GM18909 (cell line): Measurements from ENCODE around the gene RIMKLA.

ENCODE experiments used
- ATAC-seq: cut with Tn5 transposase; IDR thresholded peaks from one replicate; pipeline ENCODE4 v1.9.1; 2021; ENCODE audit warnings: mild to moderate bottlenecking; ENCODE audit not compliant: unreplicated experiment, poor library complexity

RIMKLA gene, protein sequence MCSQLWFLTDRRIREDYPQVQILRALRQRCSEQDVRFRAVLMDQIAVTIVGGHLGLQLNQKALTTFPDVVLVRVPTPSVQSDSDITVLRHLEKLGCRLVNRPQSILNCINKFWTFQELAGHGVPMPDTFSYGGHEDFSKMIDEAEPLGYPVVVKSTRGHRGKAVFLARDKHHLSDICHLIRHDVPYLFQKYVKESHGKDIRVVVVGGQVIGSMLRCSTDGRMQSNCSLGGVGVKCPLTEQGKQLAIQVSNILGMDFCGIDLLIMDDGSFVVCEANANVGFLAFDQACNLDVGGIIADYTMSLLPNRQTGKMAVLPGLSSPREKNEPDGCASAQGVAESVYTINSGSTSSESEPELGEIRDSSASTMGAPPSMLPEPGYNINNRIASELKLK

DNA sequence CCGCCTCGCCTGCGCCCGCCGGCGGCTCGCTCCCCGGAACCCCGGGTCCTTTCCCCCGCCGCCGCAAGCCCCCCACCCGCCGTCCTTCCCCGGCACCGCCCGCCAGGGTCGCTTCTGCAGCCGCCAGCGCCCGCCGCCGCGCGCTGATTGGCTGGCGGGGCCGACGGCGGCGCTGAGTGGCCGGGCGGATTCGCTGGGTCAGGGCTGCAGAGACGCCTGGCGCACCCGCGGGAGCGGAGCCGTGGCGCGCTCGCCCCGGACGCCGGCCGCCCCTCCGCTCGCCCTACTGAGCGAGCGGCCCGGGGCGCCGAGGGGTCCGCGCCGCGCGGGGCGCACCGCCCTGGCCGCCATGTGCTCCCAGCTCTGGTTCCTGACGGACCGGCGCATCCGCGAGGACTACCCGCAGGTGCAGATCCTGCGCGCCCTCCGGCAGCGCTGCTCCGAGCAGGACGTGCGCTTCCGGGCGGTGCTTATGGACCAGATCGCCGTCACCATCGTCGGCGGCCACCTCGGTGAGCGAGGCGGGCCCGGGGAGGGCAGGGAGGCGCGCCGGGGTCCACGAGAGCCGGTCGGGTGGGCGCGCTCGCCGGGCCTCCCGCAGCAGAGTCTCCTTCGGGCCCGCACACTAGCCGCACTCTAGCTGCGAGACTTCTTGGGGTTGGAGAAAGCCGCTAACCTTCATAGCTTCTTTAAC, at the start of gene RIMKLA:
Gene RIMKLA, plus strand, starts transcription at position 207 of the 694 bp plus-strand sequence. Its CDS starts 143 bp downstream, at position 350.
- ATAC-seq: peak; percentile 81

DNA sequence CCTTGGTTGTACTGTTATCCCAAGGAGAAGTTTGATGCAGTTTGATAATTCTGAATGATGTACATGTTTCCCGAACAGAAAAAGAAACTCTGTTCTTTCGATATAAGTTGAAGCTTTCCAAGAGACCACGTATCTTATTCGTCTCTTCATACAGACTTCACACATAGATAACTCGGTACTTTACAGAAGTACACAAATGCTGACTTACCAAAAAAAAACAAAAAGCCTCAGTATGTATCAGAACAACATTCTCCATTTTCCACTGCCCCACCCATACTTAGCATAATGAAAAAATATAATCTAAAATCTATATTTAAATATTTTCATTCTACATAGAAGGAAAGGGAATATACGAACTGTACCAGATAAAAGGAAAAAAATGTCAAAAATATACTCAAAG, 47.7 kb upstream of the RIMKLA start:
- no peak for ATAC-seq

DNA sequence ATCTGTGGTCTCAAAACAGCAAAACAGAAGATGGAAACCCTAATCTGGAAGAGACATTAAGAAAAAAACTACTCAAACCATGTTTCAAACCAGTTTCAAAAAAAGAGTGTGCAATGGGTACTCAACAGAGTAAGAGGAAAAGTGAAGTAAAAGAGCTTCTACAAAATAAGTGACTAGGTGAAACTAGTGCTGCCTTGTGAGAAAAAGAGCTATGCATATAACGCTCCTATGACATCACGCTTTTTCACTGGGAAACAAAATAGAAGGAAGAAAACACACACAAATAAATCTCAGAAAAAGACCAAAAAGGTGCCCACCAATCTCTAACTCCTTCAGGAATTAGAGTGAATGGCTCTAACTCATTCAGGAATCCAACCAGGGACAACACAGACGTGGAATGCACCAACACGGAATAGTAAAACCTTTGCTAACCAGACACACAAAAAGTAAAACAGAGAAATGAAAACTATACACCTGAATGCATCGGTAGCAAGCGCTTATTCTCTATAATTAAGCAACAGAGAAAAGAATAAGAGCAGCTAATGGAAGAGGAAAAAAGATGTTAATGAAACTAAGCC, 46.8 kb upstream of the RIMKLA start:
- ATAC-seq: no peak

DNA sequence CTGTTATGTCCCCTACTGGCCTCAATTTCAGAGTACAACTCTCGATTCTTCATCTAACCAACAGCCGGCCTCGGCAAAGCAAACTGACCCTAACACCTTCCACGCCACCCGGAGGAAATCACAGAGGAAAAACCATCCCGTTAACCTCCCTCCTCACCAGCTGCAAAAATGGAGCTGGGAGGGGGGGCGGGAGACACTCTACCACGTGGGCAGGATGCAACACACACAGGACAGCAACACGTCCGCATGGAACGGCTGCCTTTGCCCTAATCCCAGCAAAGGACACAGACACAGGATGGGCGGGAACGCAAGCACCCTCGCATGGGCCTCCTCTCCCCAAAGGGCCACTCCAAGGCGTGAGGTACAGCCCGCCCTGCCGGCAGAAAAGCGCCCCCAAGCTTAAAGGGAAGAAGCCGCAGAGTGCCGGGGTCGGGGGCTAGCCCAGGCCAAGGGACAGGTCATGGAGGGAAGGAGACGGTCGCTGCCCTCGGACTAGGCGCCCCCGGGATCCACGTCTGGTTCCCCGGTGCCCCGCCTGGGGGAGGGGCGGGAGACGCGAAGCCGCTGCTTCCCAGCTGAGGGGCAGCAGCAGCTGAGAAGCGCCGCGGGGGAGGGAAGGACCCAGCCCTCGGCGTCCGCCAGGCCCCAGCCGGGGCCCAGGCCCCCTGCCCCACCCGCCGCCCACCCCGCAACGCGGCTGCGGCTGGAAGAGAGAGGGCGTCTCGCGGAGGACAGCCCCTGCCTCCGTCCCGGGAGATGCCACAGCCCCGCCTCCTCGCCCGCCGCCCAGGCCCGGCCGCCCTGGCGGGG, 46.1 kb upstream of the RIMKLA start:
- ATAC-seq: peak; percentile 54

DNA sequence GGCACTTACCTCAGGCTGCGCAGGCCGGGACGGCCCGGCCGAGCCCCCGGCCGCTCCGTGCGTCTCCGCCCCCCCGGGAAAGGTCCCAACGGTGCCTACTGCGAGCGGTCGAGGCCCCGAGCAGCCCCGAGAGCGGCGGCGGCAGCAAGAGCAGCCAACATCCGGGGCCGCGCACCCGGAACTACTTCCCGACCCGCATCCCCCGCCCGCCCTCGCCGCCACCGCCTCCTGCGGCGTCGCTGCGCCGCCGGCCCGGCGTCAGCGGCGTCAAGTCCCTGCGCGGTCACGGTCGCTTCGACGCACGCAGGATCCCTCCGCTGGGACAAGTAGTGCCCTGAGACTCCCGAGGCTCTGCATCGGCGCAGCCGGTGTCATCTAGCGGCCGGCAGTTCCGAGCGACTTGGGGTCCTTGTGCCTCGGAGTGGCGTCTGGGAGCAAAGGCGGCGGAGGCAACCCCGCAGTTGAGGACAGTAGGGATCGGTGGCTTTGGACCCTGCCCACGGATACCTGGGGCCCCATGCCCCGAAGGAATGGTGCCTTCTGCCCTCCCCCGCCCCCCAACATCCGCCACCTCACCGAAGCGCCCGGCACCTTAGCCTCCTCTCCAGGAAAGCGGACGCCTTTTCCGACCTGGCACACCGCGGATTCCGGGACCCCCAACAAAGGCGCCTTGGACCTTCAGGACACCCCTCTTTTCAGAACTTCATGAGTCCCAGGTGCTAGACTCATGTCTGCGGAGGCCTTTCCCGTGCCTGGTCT, 45.4 kb upstream of the RIMKLA start, which contains the start of gene FOXJ3:
Gene FOXJ3, minus strand, starts transcription at position 186 of the 759 bp plus-strand sequence. CDS start 24,142 bp downstream, outside the sequence.
- peak; percentile 77 for ATAC-seq

DNA sequence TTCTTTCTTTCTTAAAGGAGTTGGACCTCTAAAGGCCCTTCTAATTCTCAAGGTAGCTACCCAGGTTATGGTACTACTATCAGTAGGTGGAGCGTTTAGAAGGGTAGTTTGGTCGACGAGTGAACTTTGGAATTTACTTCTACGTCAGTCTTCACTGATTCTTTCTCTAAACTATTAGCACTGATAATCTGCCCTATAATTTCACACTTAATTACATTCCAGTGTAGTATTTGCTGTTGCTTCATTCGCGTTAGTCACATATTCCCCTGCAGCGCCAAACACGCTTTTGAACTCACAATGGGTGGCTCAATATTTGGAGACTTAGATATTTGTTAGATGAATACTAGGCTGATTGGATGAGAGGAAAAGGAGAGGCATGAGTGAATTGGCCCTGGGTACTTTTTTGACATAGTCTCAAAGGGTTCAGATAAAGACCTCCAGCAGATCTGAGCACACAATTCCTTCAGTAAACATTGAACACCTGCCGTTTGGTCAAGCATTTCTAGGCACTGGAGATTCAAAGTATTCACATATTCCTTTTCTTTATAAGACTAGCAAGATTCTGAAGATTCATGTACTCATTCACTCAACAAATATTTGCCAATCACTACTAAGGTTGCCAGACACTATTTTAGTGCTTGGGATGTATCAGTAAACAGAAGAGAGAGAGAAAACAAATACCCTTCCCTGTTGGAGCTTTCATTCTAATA, 44.6 kb upstream of the RIMKLA start:
- ATAC-seq: no peak

DNA sequence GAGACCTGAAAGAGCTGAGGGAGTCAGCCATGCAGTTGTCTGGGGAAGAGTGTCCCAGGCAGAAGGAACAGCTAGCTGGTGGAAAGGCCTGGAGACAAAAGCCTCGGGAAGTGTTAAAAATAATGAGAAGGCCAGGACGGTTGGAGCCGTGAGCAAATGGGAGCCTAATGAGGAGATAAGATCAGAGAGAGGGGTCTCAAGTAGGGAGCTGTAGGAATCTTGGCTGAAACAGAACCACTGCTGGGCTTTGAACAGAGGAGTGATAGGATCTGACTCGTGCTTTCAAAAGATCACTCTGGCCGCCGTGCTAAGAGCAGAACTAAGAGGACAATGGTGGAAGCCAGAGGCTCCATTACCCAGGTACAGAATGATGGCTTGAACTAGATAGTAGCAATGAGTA, 43.6 kb upstream of the RIMKLA start:
- no peak for ATAC-seq

DNA sequence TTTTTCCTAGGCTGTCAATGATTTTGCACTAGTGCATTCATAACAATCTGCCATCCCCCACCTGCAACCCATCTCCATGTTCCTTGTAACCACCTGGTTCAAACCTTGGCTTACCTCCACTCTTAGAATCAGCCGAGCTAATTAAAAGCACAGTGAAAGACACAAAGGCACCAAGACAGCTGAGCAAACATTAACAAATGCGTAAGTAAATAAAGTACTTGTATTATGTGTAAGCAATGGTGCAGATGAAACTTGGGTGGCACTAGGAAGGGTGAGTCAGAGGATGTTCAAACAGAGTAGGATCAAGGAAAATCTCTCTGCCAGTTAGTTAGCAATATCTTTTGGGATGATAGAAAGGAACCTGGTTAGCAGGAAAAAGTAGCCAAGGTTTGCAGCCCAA, 40.5 kb upstream of the RIMKLA start:
- no peak for ATAC-seq

DNA sequence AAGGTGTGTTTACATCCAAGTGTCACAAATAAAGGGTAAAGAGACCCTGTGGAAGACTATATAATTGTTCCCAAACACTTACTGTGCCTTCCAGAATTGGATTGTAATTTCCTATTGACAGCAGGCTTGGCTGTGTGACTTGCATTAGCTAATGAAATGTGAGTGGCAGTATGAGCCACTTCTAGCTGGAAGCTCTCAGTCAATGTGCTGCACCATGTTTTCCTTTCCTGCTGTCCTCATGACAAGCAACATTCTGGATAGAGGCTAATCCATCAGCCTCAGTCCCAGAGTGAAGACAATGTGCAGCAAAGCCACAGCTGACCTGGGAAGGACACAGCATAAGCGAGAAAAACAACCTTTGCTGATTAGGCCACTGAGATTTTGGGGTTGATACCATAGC, 39.7 kb upstream of the RIMKLA start:
- ATAC-seq: no peak

DNA sequence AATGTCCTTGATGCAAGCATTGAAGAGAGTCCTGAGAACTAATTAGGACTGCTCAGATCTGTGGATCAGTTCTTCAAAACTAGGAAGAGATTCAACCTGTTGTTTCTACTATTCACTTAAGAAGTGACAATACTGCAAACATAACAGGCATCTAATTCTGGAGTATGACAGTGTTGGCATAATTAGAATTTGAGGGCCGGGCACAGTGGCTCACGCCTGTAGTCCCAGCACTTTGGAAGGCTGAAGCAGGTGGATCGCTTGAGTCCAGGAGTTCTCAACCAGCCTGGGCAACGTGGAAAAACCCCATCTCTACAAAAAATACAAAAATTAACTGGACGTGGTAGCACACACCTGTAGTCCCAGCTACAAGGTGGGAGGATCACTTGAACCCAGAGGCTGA, 37.5 kb upstream of the RIMKLA start:
- ATAC-seq: no peak

DNA sequence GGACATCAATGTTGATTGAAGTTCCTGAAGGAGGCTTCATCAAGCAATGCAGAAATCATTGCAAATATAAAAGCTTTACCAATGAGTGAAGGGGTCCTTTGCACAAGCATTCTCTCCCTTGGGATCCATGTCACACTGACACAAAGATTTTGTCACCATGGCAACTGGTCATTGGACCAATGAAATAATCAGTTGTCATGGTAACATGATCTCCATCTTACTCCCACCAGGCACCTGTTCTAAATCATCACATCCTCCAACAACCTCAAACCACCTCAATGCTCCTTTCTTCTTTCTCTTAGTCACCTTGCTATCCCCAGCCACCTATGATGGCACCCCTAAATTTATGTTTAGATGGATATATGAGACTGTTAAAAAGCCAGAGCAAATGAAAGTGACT, 32.1 kb upstream of the RIMKLA start:
- ATAC-seq: no peak

DNA sequence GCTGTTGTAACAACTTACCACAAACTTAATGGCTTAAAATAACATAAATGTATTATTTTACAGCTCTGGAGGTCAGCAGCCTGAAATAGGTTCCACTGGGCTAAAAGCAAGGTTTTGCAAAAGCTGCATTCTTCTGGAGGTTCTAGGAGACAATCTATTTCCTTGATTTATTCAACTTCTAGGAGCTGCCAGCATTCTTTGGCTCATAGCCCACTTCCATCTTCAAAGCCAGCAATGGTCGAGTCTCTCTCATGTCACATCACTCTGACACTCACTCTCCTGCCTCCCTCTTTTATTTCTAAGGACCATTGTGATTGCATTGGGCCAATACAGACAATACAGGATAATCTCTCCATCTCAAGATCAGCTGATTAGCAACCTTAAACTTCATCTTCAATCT, 30.5 kb upstream of the RIMKLA start:
- no peak for ATAC-seq

DNA sequence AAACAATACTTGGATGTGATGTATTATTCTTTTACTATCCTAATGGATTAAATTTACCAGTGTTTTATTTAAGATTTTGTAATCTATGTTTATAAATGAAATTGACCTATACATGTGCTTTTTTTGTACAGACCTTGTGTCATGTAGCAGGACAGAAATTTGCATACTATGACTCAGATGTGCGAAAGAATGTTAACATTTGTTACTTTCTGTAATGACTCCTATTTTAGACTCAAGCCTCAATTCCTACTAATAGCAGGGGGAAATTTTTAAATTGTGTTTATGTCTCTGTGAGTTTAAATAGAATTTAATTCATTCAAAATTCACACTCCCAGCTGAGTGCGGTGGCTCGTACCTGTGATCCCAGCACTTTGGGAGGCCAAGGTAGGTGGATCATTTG, 21.8 kb upstream of the RIMKLA start:
- ATAC-seq: no peak

DNA sequence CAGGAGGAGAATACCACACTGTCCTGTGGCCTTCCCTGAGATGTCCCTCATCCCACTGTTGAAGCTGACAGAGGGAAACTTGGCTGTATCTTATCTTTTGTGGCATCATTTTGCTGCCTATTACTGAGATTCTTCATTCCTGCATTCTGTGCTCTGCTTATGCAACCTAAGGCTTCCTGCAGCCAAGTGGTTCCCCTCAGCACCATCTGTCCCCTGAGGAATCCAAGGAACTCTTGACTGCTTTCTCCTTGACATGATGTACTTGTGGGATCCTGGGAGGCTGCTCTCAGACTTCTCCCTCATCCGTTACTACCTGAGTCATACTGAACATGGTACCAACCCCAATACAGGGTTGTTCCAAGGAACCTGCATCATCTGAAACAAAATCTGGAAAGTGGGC, 21.1 kb upstream of the RIMKLA start:
- no peak for ATAC-seq

DNA sequence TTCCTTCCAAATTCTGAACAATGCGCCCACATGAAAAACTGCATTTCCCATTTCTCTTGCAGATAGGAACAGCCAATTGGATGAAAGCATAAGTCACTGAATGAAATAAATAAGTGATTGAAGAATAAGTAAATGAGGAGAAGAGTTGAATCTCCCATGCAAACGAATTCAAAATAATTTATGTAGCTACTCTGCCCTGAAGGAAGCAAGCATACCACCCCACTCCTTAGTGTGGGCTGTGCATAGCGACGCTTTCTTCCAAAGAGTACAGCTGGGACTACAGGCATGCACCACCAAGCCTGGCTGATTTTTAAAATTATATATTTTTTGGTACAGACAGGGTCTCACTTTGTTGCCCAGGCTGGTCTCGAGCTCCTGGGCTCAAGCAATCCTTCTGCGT, 16.5 kb upstream of the RIMKLA start:
- no peak for ATAC-seq

DNA sequence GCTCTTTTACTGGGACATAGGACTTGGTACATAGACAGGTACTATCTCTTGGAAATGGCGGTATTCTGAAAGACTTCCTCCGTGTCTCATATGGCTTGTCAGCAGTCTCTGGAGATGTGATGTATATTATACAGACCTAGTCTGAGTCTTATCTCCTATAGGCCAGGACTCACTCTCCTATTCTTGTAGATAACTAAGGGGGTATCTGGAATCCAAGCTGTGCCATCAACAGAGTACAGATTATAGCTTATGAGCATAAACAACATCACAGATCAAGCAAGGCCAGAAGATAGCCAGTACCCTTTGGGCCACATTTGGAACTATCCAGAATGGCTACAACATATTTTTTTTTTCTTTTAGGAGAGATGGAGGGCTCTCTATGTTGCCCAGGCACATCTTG, 16.1 kb upstream of the RIMKLA start:
- ATAC-seq: no peak

DNA sequence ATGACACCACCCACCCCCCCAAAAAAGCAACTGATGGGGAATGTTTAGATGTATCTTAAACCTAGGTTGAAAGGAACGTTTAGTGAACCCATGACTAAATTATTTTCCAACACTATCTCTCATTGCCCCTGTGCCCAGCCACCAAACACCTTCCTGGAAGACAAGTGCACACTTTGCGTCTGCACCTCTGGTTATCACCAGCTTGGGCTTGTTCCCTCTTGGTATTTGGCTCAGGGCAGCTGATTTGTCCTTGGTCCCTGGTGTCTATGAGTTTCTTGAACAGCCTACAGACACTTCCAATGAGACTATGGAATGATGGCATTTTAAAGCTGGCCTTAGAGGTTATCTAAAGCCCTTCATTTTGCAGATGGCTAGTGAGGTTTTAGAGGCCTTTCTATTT, 15.5 kb upstream of the RIMKLA start:
- no peak for ATAC-seq

DNA sequence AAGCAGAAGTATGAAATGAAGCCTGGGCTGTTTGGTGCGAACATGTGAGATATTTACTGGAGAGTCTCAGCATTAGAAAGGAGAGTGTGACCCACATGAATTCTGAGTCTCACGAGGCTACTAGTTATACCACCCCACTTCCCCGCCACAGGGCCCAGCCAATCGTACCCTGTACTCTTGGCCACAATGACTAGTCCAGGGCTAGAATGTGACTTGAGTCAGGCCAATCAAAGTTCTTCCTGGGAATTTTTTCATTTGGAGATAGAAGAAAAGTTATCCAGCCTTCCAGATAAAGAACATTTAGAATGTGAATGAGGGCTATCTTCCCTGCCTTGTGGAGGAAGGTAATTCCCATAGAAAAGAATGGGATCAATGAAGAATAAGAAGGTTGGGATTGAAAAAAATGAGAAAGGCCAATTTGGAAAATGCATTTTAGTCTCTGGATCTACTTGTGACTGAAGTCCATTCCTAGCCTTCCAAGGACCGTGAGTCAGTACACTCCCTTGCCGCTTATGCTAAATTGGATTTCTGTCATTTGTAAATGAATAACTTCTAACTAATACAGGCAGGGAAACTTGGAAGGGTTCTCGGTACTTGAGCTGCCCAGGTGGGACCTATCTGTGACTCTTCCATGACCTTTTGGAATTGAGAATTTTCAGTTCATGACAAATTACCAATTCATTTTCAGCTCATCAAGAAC, 12.3 kb upstream of the RIMKLA start:
- no peak for ATAC-seq

DNA sequence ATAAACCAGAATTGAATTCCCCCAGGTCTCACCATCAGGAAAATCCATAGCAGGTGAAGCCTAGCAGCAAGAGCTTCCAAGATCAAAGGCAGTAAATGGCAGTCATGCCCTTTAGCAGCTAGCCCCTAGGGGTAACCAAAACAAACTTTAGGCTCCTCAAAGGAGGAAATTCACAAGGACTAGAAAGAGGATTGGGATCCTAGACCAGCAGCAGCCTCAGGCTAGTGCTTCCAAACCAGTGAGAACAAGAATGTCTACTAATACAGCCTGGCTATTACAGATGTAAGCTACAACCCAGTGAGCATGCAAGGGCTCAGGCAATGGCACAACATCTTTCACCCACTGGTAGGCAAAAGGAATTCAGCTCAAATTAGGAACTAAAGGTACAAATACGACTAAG, 11.1 kb upstream of the RIMKLA start:
- no peak for ATAC-seq
